ENCODE results near the gene SYT17. TPM values are rescaled to one million over a fixed set of nuclear protein-coding genes. Genes with fewer than 3 reads are reported as not detected.

SYT17 gene
- total and polyA plus RNA-seq, 10 of the 15 experiments (the other 5 are each of a cell fraction or from before 2014, with no cell fraction given) = 3.7 to 12.3 (median 5.0) TPM

DNA sequence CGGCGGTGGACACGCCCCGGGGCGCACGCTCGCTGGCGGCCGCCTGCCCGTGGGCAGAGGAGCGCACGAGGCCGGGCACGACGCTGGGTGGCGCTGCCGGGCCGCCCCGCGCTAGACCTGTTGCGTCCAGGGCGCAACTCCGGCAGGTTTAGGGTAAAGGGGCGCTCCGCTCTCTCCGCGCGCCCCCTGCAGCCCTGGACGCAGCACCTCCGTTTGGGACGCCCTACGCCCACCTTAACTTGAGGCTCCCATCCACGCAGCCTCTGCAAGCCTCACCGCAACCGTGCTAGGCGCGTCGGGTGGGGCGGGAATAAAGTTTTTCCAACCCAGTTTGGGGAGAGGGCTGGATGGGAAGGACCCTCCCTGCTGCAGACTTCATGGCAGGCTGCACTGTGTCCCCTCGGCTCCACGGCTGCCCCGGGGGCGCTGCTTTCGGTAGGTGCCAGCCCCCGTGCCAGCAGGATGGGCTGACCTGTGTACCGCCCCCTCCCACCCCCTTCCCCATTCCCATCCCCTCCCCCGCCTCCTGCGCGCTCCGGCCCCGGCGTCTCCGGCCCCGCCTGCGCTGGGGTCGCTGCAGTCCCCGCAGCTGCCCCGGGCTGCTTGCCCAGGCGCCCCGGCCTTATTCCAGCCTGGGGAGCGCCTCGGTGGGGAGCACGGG, at the start of gene SYT17 (continued):
- TF ChIP-seq, protein P1, sequence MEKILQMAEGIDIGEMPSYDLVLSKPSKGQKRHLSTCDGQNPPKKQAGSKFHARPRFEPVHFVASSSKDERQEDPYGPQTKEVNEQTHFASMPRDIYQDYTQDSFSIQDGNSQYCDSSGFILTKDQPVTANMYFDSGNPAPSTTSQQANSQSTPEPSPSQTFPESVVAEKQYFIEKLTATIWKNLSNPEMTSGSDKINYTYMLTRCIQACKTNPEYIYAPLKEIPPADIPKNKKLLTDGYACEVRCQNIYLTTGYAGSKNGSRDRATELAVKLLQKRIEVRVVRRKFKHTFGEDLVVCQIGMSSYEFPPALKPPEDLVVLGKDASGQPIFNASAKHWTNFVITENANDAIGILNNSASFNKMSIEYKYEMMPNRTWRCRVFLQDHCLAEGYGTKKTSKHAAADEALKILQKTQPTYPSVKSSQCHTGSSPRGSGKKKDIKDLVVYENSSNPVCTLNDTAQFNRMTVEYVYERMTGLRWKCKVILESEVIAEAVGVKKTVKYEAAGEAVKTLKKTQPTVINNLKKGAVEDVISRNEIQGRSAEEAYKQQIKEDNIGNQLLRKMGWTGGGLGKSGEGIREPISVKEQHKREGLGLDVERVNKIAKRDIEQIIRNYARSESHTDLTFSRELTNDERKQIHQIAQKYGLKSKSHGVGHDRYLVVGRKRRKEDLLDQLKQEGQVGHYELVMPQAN (conservative IDR thresholded peaks at IDR 0.05) = peak; percentile 29; the same call in 1 of the 2 replicates
- TF ChIP-seq ZNF24 (IDR thresholded peaks at IDR 0.05) = 0 out of 2 replicates have a peak, but pooled peaks have one; percentile 39
- TF ChIP-seq RAD21 (IDR thresholded peaks at IDR 0.05; ENCODE audit: insufficient read depth, low read depth, low read length) = peak; percentile 75
- TF ChIP-seq, protein P2, sequence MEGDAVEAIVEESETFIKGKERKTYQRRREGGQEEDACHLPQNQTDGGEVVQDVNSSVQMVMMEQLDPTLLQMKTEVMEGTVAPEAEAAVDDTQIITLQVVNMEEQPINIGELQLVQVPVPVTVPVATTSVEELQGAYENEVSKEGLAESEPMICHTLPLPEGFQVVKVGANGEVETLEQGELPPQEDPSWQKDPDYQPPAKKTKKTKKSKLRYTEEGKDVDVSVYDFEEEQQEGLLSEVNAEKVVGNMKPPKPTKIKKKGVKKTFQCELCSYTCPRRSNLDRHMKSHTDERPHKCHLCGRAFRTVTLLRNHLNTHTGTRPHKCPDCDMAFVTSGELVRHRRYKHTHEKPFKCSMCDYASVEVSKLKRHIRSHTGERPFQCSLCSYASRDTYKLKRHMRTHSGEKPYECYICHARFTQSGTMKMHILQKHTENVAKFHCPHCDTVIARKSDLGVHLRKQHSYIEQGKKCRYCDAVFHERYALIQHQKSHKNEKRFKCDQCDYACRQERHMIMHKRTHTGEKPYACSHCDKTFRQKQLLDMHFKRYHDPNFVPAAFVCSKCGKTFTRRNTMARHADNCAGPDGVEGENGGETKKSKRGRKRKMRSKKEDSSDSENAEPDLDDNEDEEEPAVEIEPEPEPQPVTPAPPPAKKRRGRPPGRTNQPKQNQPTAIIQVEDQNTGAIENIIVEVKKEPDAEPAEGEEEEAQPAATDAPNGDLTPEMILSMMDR (IDR thresholded peaks at IDR 0.05 in 2 of 3, conservative IDR thresholded peaks at IDR 0.05 in 1 of 3; ENCODE audit: control insufficient read depth in 2 of 3, extremely low read depth in 1 of 3, insufficient read depth in 1 of 3, low read depth in 3 of 3, low read length in 3 of 3) = peak; percentile 68 to 83 (median 78)

DNA sequence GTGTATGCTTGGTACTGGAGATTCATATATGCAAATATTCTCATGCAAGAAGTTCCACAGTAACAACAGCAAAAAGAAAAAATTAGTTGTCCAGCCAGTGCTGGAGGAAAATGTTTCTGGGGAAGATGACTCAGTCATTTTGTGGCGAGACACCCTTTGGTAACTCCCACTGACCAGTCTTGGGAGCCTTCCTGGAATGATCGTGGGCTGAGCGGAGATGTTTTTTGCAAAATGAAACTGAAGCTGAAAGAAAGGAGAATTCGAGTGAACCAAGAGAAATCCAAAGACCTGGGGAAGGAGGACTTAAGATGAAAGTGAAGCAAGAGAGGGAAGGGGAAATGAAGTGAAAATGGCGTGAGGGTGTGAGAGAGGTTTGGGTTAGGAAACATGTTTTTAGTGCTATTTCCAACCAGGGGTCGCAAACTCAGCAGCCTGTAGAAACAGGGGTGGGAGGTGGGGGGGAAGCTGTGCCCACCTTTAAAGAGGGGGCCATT, 49.1 kb upstream of the SYT17 start:
- H3K4me3 ChIP-seq = peak overlapping the region; percentile 66
- H3K4me1 ChIP-seq (ENCODE audit: control insufficient read depth, insufficient read depth, low read length) = peaks cover 26% of the 10 kb centered on the region
- H4K20me1 ChIP-seq (ENCODE audit: control insufficient read depth, insufficient read depth) = no peaks in the 10 kb centered on the region
- ATAC-seq (peak; percentile 2; the same call in 2 of the 3 replicates), DNase-seq (ENCODE audit: low read depth, low spot score) (no peak), FAIRE-seq (peak; percentile 65)
- H3K36me3 ChIP-seq (ENCODE audit: control insufficient read depth in 2 of 2, insufficient read depth in 2 of 2, low read length in 1 of 2) = no peaks in the 10 kb centered on the region; a peak in 1 of 4 replicates
- ChIA-PET POLR2A (interaction anchor here (1.1 to 4.2 kb wide), 4 partner anchors 8 to 52 kb away, joined by 4 to 26 read pairs (median 9); partner anchors contain the start of gene COQ7), RAD21 (ENCODE audit: unreplicated experiment) (interaction anchor here (0.5 to 1.6 kb wide), 5 partner anchors 10 to 1438 kb away, joined by 3 to 11 read pairs (median 4); no protein-coding TSS in a partner anchor), SMC1A (ENCODE audit: uncharacterized antibody, unreplicated experiment) (interaction anchor here (0.6 to 4.8 kb wide), 9 partner anchors 11 to 400 kb away, joined by 3 to 60 read pairs (median 4); no protein-coding TSS in a partner anchor), CTCF (interaction anchor here (0.8 to 2.0 kb wide), 4 partner anchors 8 to 33 kb away, joined by 3 to 11 read pairs (median 4); no protein-coding TSS in a partner anchor)
- no peaks in the 10 kb centered on the region for H3K9me3 ChIP-seq (replicated peaks; ENCODE audit: control insufficient read depth, insufficient read depth, low read length)
- no TSS peak for BruUV-seq (replicated peaks)
- intact Hi-C loops (cut with micrococcal nuclease; ENCODE audit: unreplicated experiment) = no loop called here
- H3K27me3 ChIP-seq (replicated peaks in 1 of 2; ENCODE audit: control insufficient read depth in 2 of 2, insufficient read depth in 2 of 2, low read length in 1 of 2) = no peaks in the 10 kb centered on the region
- WGBS (ENCODE audit: insufficient coverage, insufficient replicate concordance, low lambda C conversion rate, missing lambda C conversion rate) = 1% methylated on average over 6 of the region's 6 CpGs
- in situ Hi-C loops (cut with MboI) = no loop called here
- peak overlapping the region; percentile 60 for H3K9ac ChIP-seq (ENCODE audit: control insufficient read depth, insufficient read depth, low read length)
- H3K27ac ChIP-seq (ENCODE audit: control insufficient read depth, insufficient read depth) = peak overlapping the region; percentile 62
- H2AFZ ChIP-seq (ENCODE audit: control insufficient read depth, low read depth, low read length) = peak overlapping the region; percentile 54
- H3K4me2 ChIP-seq (ENCODE audit: control insufficient read depth, insufficient read depth) = peak overlapping the region; percentile 56
- H3K79me2 ChIP-seq (ENCODE audit: control insufficient read depth, insufficient read depth, low read length) = peaks cover 3% of the 10 kb centered on the region; the same call in 1 of the 2 replicates
- TF ChIP-seq, protein P3, sequence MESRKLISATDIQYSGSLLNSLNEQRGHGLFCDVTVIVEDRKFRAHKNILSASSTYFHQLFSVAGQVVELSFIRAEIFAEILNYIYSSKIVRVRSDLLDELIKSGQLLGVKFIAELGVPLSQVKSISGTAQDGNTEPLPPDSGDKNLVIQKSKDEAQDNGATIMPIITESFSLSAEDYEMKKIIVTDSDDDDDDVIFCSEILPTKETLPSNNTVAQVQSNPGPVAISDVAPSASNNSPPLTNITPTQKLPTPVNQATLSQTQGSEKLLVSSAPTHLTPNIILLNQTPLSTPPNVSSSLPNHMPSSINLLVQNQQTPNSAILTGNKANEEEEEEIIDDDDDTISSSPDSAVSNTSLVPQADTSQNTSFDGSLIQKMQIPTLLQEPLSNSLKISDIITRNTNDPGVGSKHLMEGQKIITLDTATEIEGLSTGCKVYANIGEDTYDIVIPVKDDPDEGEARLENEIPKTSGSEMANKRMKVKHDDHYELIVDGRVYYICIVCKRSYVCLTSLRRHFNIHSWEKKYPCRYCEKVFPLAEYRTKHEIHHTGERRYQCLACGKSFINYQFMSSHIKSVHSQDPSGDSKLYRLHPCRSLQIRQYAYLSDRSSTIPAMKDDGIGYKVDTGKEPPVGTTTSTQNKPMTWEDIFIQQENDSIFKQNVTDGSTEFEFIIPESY (IDR thresholded peaks at IDR 0.05) = no peak
- TF ChIP-seq, protein P4, sequence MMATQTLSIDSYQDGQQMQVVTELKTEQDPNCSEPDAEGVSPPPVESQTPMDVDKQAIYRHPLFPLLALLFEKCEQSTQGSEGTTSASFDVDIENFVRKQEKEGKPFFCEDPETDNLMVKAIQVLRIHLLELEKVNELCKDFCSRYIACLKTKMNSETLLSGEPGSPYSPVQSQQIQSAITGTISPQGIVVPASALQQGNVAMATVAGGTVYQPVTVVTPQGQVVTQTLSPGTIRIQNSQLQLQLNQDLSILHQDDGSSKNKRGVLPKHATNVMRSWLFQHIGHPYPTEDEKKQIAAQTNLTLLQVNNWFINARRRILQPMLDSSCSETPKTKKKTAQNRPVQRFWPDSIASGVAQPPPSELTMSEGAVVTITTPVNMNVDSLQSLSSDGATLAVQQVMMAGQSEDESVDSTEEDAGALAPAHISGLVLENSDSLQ (IDR thresholded peaks at IDR 0.05) = no peak
- no peak for TF ChIP-seq NFYB (IDR thresholded peaks at IDR 0.05; ENCODE audit: insufficient read depth, low read depth, low read length)
- TF ChIP-seq, protein P5, sequence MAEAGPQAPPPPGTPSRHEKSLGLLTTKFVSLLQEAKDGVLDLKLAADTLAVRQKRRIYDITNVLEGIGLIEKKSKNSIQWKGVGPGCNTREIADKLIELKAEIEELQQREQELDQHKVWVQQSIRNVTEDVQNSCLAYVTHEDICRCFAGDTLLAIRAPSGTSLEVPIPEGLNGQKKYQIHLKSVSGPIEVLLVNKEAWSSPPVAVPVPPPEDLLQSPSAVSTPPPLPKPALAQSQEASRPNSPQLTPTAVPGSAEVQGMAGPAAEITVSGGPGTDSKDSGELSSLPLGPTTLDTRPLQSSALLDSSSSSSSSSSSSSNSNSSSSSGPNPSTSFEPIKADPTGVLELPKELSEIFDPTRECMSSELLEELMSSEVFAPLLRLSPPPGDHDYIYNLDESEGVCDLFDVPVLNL (IDR thresholded peaks at IDR 0.05; ENCODE audit: low read depth, low read length) = no peak
- TF ChIP-seq TBL1XR1 (IDR thresholded peaks at IDR 0.05; ENCODE audit: low read depth, low read length) = no peak
- TF ChIP-seq ESRRA (IDR thresholded peaks at IDR 0.05; ENCODE audit: low read length) = no peak
- TF ChIP-seq POU2F2 (IDR thresholded peaks at IDR 0.05; ENCODE audit: borderline replicate concordance, low read depth, low read length) = no peak
- peak; percentile 64; the same call in 1 of the 2 replicates for TF ChIP-seq PAX5 (IDR thresholded peaks at IDR 0.05; ENCODE audit: borderline replicate concordance, low read depth, low read length)

Measured in GM12878 (cell line).